Smooth muscle cell (in vitro differentiated cells): ENCODE measurements around the gene COBL. TPM values are rescaled to one million over a fixed set of nuclear protein-coding genes. Genes with fewer than 3 reads are reported as not detected.

Source experiments
- DNase-seq: peaks from one replicate; lab custom pipeline; 2025; ENCODE audit not compliant: unreplicated experiment; lab: John Stamatoyannopoulos, UW
- H2AFZ ChIP-seq: fragments of 200-600 bp; sonication (generic); 2 replicates; pipeline ENCODE4 v1.6.0; 2016; ENCODE audit warnings: antibody characterized with exemption, low read depth, mild to moderate bottlenecking
- H3F3A ChIP-seq: fragments of 200-600 bp; sonication (generic); 2 replicates; pipeline ENCODE4 v1.6.0; 2017; ENCODE audit warnings: antibody characterized with exemption, low read depth
- H3K27ac ChIP-seq: fragments of 200-600 bp; sonication (generic); 2 replicates; pipeline ENCODE4 v1.5.1; 2016; ENCODE audit warnings: low read depth, mild to moderate bottlenecking
- H3K27me3 ChIP-seq: fragments of 200-600 bp; sonication (generic); 2 replicates; pipeline ENCODE4 v1.6.1; 2016; ENCODE audit warnings: low read depth, mild to moderate bottlenecking
- H3K36me3 ChIP-seq: fragments of 200-600 bp; sonication (generic); 2 replicates; pipeline ENCODE4 v1.5.1; 2016; ENCODE audit warnings: low read depth
- H3K4me1 ChIP-seq: fragments of 200-600 bp; sonication (generic); 2 replicates; pipeline ENCODE4 v1.5.1; 2016; ENCODE audit warnings: low read depth
- H3K4me2 ChIP-seq: fragments of 200-600 bp; sonication (generic); 2 replicates; pipeline ENCODE4 v1.6.0; 2016; ENCODE audit warnings: mild to moderate bottlenecking
- H3K4me3 ChIP-seq: fragments of 200-600 bp; sonication (generic); 2 replicates; pipeline ENCODE4 v1.5.1; 2016; ENCODE audit warnings: mild to moderate bottlenecking
- H3K79me2 ChIP-seq: fragments of 200-600 bp; sonication (generic); 2 replicates; pipeline ENCODE4 v1.6.0; 2016; ENCODE audit warnings: low read depth, mild to moderate bottlenecking
- H3K9ac ChIP-seq: fragments of 200-600 bp; sonication (generic); 2 replicates; pipeline ENCODE4 v1.6.0; 2016; ENCODE audit warnings: low read depth
- H3K9me3 ChIP-seq: fragments of 200-600 bp; sonication (generic); replicated peaks from 2 replicates; pipeline ENCODE4 v1.5.1; 2016; ENCODE audit warnings: low read depth
- H4K20me1 ChIP-seq: fragments of 200-600 bp; sonication (generic); 2 replicates; pipeline ENCODE4 v1.6.0; 2016; ENCODE audit warnings: low read depth
- WGBS: methylation state at CpG from one replicate; pipeline ENCODE4 v1.1.7; 2016; ENCODE audit warnings: low lambda C conversion rate; 5-methylcytosine and 5-hydroxymethylcytosine counted together
- polyA plus RNA-seq: library from polyadenylated mRNA; unstranded; fragments of >200 nt; fragmentation: Nextera tagmentation; extraction: Ambion mirVana; gene quantifications from 2 replicates; pipeline ENCODE4 v1.2.1, GENCODE V29; 2016
- total RNA-seq: library from RNA; depleted of rRNA; stranded (reverse); fragments of >200 nt; gene quantifications from 2 replicates; pipeline ENCODE4 v1.2.3, GENCODE V29; 2014
- TF ChIP-seq, protein P1 (sequence below): fragments of 200-600 bp; sonication (generic); IDR thresholded peaks from 2 replicates; pipeline ENCODE4 v1.5.1; 2017; ENCODE audit warnings: borderline replicate concordance, mild to moderate bottlenecking, antibody characterized with exemption; ENCODE audit not compliant: insufficient read depth, poor library complexity, severe bottlenecking

Gene COBL
- total and polyA plus RNA-seq, 2 experiments from 2014 or later, result 0.47 to 2.8 TPM

DNA sequence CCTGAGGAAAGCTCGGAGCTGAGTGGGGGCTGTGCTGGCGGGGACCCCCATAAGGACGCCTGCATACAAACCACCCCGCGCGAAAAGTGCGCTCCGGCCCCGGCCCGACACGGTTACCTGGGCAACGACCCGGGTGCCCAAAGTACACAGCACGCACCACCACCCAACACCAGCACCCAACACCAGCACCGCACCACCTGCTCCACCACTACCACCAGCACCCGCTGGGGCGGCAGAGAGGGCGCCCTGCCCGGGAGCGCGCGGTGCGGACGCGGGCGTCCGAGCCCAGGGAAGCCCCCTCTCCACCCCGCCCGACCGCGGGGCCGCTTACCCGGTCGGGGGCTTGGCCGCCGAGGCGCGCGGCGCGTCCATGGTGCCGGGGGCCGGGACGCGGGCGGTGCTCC, 345 bp downstream of the COBL start:
- H3K9me3 ChIP-seq, result no peaks in the 10 kb centered on the region
- no peaks in the 10 kb centered on the region for H3K36me3 ChIP-seq
- no peak for DNase-seq
- H3K79me2 ChIP-seq, result peaks cover 20% of the 10 kb centered on the region
- H2AFZ ChIP-seq, result peak overlapping the region; percentile 76
- peaks cover 16% of the 10 kb centered on the region for H3K4me1 ChIP-seq
- H3K4me3 ChIP-seq, result peak overlapping the region; percentile 60
- peak overlapping the region; percentile 80 for H3K9ac ChIP-seq
- 1% methylated on average over 35 of the region's 46 CpGs for WGBS
- TF ChIP-seq, protein P1, sequence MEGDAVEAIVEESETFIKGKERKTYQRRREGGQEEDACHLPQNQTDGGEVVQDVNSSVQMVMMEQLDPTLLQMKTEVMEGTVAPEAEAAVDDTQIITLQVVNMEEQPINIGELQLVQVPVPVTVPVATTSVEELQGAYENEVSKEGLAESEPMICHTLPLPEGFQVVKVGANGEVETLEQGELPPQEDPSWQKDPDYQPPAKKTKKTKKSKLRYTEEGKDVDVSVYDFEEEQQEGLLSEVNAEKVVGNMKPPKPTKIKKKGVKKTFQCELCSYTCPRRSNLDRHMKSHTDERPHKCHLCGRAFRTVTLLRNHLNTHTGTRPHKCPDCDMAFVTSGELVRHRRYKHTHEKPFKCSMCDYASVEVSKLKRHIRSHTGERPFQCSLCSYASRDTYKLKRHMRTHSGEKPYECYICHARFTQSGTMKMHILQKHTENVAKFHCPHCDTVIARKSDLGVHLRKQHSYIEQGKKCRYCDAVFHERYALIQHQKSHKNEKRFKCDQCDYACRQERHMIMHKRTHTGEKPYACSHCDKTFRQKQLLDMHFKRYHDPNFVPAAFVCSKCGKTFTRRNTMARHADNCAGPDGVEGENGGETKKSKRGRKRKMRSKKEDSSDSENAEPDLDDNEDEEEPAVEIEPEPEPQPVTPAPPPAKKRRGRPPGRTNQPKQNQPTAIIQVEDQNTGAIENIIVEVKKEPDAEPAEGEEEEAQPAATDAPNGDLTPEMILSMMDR, result no peak
- no peaks in the 10 kb centered on the region for H3K27me3 ChIP-seq
- peak overlapping the region; percentile 98 for H3K4me2 ChIP-seq
- no peak overlapping the region for H3K27ac ChIP-seq
- H3F3A ChIP-seq, result peaks cover 17% of the 10 kb centered on the region
- H4K20me1 ChIP-seq, result no peaks in the 10 kb centered on the region

DNA sequence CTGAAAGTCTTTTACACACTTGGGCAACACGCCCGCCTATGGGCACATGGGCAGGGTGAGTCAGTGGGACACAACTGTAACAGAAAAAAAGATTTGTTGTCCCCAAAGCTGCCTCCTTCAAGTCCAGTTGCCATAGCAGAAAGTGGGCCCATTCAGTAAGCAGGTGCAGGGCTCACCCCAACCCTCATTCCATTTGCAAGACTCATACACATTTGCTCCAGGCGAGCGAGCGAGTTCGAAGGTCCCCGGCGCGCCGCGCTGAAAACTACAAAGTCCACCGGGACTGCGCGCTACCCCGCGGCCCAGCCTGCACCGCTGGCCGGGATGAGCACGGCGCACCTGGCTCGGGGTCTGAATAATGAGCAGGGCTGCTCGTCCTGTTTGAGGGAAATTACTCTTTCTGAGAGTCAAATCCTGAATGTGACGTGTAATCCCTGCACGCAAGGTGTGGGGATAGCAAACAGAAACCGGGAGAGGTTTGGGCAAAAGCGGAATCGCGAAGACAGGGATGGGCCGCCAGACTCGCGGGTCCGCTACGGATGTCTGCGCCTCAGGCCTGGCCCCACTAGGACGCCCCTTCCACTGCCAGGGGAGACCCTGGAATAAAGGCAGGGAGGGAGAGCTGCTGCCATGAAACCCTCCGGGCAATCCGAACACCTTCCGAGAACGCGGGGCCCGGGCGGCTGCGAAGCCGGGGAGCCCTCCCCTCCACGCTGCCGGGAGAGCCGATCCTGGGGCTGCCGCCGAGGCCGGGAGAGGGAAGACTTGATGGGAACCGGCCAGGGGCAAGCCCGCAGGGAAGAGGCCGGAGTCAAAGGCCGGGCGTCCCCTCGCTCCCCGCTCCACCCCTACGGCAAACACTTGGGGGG, 982 bp downstream of the COBL start:
- H3K4me1 ChIP-seq, result peaks cover 16% of the 10 kb centered on the region
- peaks cover 20% of the 10 kb centered on the region for H3K79me2 ChIP-seq
- H3F3A ChIP-seq, result peaks cover 17% of the 10 kb centered on the region
- WGBS, result 2% methylated on average over 58 of the region's 58 CpGs
- H3K27ac ChIP-seq, result peak overlapping the region; percentile 2
- H3K4me2 ChIP-seq, result peak overlapping the region; percentile 98
- H3K9ac ChIP-seq, result peak overlapping the region; percentile 80
- peak overlapping the region; percentile 60 for H3K4me3 ChIP-seq
- H3K36me3 ChIP-seq, result no peaks in the 10 kb centered on the region
- H2AFZ ChIP-seq, result peak overlapping the region; percentile 76
- TF ChIP-seq, protein P1, result no peak
- no peaks in the 10 kb centered on the region for H3K27me3 ChIP-seq
- no peak for DNase-seq
- H3K9me3 ChIP-seq, result no peaks in the 10 kb centered on the region
- no peaks in the 10 kb centered on the region for H4K20me1 ChIP-seq

DNA sequence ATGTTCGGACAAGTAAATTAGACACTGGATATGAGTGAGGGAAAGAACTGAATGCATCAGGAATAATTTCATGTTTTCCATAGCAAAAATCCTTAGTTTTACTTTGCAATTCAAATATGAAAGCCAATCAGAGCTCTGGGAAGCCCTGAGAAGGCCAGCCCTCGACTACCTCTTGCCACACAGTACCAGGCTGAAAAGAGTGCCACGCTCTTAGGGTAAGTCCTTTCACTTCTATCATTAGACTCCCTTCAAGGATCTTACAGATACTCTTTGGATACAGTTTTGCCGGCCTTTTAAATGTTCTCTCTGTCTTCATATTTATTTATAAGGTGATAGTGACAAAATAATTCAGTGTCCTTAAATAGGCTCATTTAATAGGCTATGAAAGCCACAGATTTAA, 1.9 kb downstream of the COBL start:
- TF ChIP-seq, protein P1, result no peak

More for the DNA sequence above, 1.9 kb downstream of the COBL start:
- H4K20me1 ChIP-seq, result no peaks in the 10 kb centered on the region
- 70% methylated on average over 4 of the region's 4 CpGs for WGBS
- H3K79me2 ChIP-seq, result peaks cover 20% of the 10 kb centered on the region
- peaks cover 20% of the 10 kb centered on the region for H3K4me1 ChIP-seq
- peaks cover 17% of the 10 kb centered on the region for H3F3A ChIP-seq
- H3K27me3 ChIP-seq, result no peaks in the 10 kb centered on the region
- no peak for DNase-seq
- H2AFZ ChIP-seq, result no peak overlapping the region
- H3K27ac ChIP-seq, result peak overlapping the region; percentile 48
- peak overlapping the region; percentile 60 for H3K4me3 ChIP-seq
- no peaks in the 10 kb centered on the region for H3K36me3 ChIP-seq
- H3K9me3 ChIP-seq, result no peaks in the 10 kb centered on the region
- no peak overlapping the region for H3K9ac ChIP-seq
- H3K4me2 ChIP-seq, result peak overlapping the region; percentile 98
